ENCODE results near the gene TGFBR1. TPM values are rescaled to one million over a fixed set of nuclear protein-coding genes. Genes with fewer than 3 reads are reported as not detected.

Gene TGFBR1
- total and polyA plus RNA-seq, 8 donors: 5.2 to 119 (median 21.8) TPM

DNA sequence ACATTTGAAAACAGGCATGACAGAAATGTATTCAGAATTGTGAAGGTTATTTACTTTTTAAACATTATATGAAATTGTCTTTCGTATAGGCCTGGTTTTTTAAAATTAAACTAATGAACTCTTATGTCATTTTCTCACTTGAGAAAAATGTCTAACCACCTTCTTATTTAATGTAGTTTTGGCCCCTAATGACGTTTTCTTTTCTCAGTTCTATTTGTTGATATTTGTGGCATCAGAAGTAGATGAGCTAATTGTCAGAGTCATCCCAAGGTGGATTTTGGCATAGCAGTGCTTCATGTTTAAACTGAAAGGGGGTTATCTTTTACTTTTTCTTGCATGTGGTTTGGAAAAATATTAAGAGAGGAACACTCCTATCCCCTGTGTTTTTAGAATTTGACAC is 28.2 kb downstream of the TGFBR1 start:
- Histone ChIP-seq H3K9me3 (no peaks in the 10 kb centered on the region), H3K4me3 (no peak overlapping the region), H3K27ac (no peak overlapping the region), H3K36me3 (peaks cover 0 to 23% (median 9%) of the 10 kb centered on the region in 4 donors), H3K4me1 (peaks cover 0 to 49% (median 23%) of the 10 kb centered on the region in 4 donors), H3K27me3 (no peaks in the 10 kb centered on the region)
- no peak for TF ChIP-seq EP300 (IDR thresholded peaks at IDR 0.05)
- TF ChIP-seq POLR2A (IDR thresholded peaks at IDR 0.05): no peak
- no peak for TF ChIP-seq CTCF (IDR thresholded peaks at IDR 0.05)
- TF ChIP-seq POLR2AphosphoS5 (IDR thresholded peaks at IDR 0.05): no peak
- WGBS, 5 donors: 68 to 77% (median 74%) methylated on average over 2 of the region's 2 CpGs
- no peak for DNase-seq
- intact Hi-C loops (cut with DNase I; ENCODE audit: low total_unique reads): no loop called here

DNA sequence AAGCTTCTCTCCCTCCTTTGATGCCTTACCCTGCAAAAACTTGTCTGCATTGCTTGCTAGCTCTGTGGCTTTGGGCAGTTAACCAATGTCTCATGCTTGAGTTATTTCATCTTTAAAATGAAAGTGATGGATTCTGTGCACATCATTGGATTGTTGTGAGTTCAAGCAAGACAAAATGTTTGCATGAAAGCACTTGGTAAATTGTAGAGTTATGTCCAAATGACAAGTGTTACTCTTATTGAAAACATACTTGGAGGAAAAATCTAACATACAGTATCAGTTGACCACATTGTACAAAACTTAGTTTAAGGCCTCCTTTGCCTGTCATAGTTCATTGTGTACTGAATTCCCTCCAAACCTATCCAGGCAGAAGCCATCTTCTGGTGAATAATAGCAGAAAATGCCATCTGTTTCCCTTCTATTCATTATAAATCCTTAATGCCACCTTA is 30.0 kb downstream of the TGFBR1 start:
- H3K4me1 ChIP-seq: peaks cover 0 to 48% (median 20%) of the 10 kb centered on the region in 4 donors
- H3K4me3 ChIP-seq: no peak overlapping the region

DNA sequence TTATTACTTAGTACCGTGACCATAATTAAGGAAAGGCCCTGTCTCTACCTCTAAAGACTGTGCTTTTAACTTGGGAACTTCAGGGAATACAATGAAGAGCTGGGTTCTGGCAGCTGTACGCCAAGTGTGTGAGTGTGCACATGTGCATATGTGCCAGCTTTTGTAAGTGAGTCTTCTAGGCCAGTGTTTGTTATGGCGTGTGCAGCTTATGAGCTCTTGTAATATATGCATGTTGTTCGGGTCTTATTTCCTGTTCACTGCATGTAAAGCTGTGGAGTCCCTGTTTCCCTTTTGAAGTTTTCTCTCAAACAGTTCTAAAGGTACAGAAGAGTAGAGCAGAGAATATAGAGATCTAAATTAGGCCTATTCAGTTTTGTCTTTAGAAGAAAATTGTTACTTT is 30.5 kb downstream of the TGFBR1 start:
- no peak overlapping the region for H3K27ac ChIP-seq
- 75 to 84% (median 80%) methylated on average over 4 of the region's 4 CpGs for WGBS, 5 donors
- intact Hi-C loops (cut with DNase I; ENCODE audit: low total_unique reads): no loop called here

More for the DNA sequence above, 30.0 kb downstream of the TGFBR1 start:
- no peak for DNase-seq
- Histone ChIP-seq H3K27ac (no peak overlapping the region), H3K9me3 (no peaks in the 10 kb centered on the region), H3K27me3 (no peaks in the 10 kb centered on the region), H3K36me3 (peaks cover 0 to 30% (median 20%) of the 10 kb centered on the region in 4 donors)
- intact Hi-C loops (cut with DNase I; ENCODE audit: low total_unique reads): no loop called here
- no peak for TF ChIP-seq EP300 (IDR thresholded peaks at IDR 0.05)
- TF ChIP-seq POLR2A (IDR thresholded peaks at IDR 0.05): no peak
- no peak for TF ChIP-seq CTCF (IDR thresholded peaks at IDR 0.05)
- TF ChIP-seq POLR2AphosphoS5 (IDR thresholded peaks at IDR 0.05): no peak

DNA sequence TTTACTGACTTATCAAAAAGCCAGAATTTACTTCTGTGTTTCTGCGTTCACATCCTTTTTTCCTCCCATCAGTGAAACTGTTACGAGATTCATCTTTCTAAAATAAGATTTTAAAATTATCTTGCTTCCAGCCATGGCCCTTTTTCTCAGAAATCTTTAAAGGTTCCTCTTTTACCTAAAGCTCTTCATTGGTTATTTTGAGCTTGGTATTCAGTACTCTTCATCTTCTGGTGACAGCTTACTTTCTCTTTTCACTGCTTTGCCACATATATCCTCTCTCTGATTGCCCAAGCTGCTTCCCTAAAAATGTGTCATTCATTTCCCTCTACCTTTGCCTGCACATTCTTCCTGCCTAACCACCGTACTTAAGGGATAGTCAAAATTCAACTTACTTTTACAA is 32.3 kb downstream of the TGFBR1 start:
- peaks cover 0 to 64% (median 27%) of the 10 kb centered on the region in 4 donors for H3K4me1 ChIP-seq
- no peak overlapping the region for H3K4me3 ChIP-seq
- TF ChIP-seq POLR2A (IDR thresholded peaks at IDR 0.05): no peak
- no peaks in the 10 kb centered on the region for H3K9me3 ChIP-seq
- H3K36me3 ChIP-seq: peaks cover 0 to 36% (median 27%) of the 10 kb centered on the region in 4 donors
- no peaks in the 10 kb centered on the region for H3K27me3 ChIP-seq
- intact Hi-C loops (cut with DNase I; ENCODE audit: low total_unique reads): no loop called here
- H3K27ac ChIP-seq: peak overlapping the region in 1 of 5 donors; percentile 20
- DNase-seq: no peak
- 72 to 86% (median 83%) methylated on average over 3 of the region's 3 CpGs for WGBS, 5 donors

More for the DNA sequence above, 30.5 kb downstream of the TGFBR1 start:
- no peak overlapping the region for H3K4me3 ChIP-seq
- no peak for TF ChIP-seq CTCF (IDR thresholded peaks at IDR 0.05)
- TF ChIP-seq EP300 (IDR thresholded peaks at IDR 0.05): no peak
- no peak for TF ChIP-seq POLR2AphosphoS5 (IDR thresholded peaks at IDR 0.05)
- TF ChIP-seq POLR2A (IDR thresholded peaks at IDR 0.05): no peak
- H3K27me3 ChIP-seq: no peaks in the 10 kb centered on the region
- H3K9me3 ChIP-seq: no peaks in the 10 kb centered on the region
- peak in 1 of 2 donors; percentile 32 for DNase-seq
- H3K4me1 ChIP-seq: peaks cover 0 to 53% (median 23%) of the 10 kb centered on the region in 4 donors
- peaks cover 0 to 30% (median 22%) of the 10 kb centered on the region in 4 donors for H3K36me3 ChIP-seq

GRCh38 chr9:99137891-99138290 is 33.0 kb downstream of the TGFBR1 start:
- H3K4me3 ChIP-seq: no peak overlapping the region
- H3K9me3 ChIP-seq: no peaks in the 10 kb centered on the region
- peaks cover 0 to 64% (median 27%) of the 10 kb centered on the region in 4 donors for H3K4me1 ChIP-seq
- intact Hi-C loops (cut with DNase I; ENCODE audit: low total_unique reads): no loop called here
- H3K27me3 ChIP-seq: no peaks in the 10 kb centered on the region
- no peak for TF ChIP-seq POLR2A (IDR thresholded peaks at IDR 0.05)
- H3K27ac ChIP-seq: peak overlapping the region in 1 of 5 donors; percentile 6
- no peak for DNase-seq
- peaks cover 0 to 36% (median 29%) of the 10 kb centered on the region in 4 donors for H3K36me3 ChIP-seq
- 77 to 87% (median 81%) methylated on average over 7 of the region's 7 CpGs for WGBS, 5 donors
